GM23338 (cell line): ENCODE results near the gene AGRN. TPM values are rescaled to one million over a fixed set of nuclear protein-coding genes. Genes with fewer than 3 reads are reported as not detected.
A peak's percentile ranks its signal among the peaks of the same experiment; 100 is the strongest.

ENCODE experiments used
- ATAC-seq: fragments of 200-7000 bp; cut with Tn5 transposase; 3 replicates; pipeline ENCODE4 v1.9.1; 2020
- DNase-seq: peaks from one replicate; pipeline ENCODE4 v3.0.0-alpha.2; 2015; ENCODE audit warnings: low spot score
- H2AFZ ChIP-seq: fragments of 200-600 bp; sonication (generic); 2 replicates; pipeline ENCODE4 v1.8.0; 2016; ENCODE audit warnings: antibody characterized with exemption, mild to moderate bottlenecking, moderate library complexity
- H3F3A ChIP-seq: fragments of 200-600 bp; sonication (generic); replicated peaks from 2 replicates; pipeline ENCODE4 v1.8.0; 2017; ENCODE audit warnings: antibody characterized with exemption, mixed run types, low read depth
- H3K27ac ChIP-seq: fragments of 200-600 bp; sonication (generic); 2 replicates; pipeline ENCODE4 v1.6.1; 2016; ENCODE audit warnings: low read depth
- H3K27me3 ChIP-seq: fragments of 200-600 bp; sonication (generic); 2 replicates; pipeline ENCODE4 v1.8.0; 2016; ENCODE audit warnings: mild to moderate bottlenecking, mixed run types, moderate library complexity; ENCODE audit not compliant: insufficient read depth
- H3K36me3 ChIP-seq: fragments of 200-600 bp; sonication (generic); 2 replicates; pipeline ENCODE4 v1.8.0; 2016; ENCODE audit warnings: mild to moderate bottlenecking; ENCODE audit not compliant: insufficient read depth
- H3K4me1 ChIP-seq: fragments of 200-600 bp; sonication (generic); 2 replicates; pipeline ENCODE4 v1.8.0; 2016; ENCODE audit warnings: mild to moderate bottlenecking, moderate library complexity; ENCODE audit not compliant: insufficient read depth
- H3K4me2 ChIP-seq: fragments of 200-600 bp; sonication (generic); 2 replicates; pipeline ENCODE4 v1.7.1; 2017; ENCODE audit warnings: mixed run types
- H3K4me3 ChIP-seq: fragments of 200-600 bp; sonication (generic); 2 replicates; pipeline ENCODE4 v1.6.1; 2016; ENCODE audit warnings: mixed run types
- H3K79me2 ChIP-seq: fragments of 200-600 bp; sonication (generic); replicated peaks from 2 replicates; pipeline ENCODE4 v1.8.0; 2017; ENCODE audit warnings: mild to moderate bottlenecking; ENCODE audit not compliant: insufficient read depth
- H3K9me2 ChIP-seq: fragments of 200-600 bp; sonication (generic); 2 replicates; pipeline ENCODE4 v1.8.0; 2017; ENCODE audit not compliant: insufficient read depth
- H4K20me1 ChIP-seq: fragments of 200-600 bp; sonication (generic); replicated peaks from 2 replicates; pipeline ENCODE4 v1.8.0; 2017; ENCODE audit warnings: mild to moderate bottlenecking; ENCODE audit not compliant: insufficient read depth
- H3K27ac Mint-ChIP-seq: 2 replicates; pipeline ENCODE4 v1.8.0; 2020; ENCODE audit warnings: inconsistent platforms, mild to moderate bottlenecking, moderate library complexity, mixed read lengths
- H3K27me3 Mint-ChIP-seq: 3 replicates; pipeline ENCODE4 v1.8.0; 2022; ENCODE audit warnings: low read depth, mild to moderate bottlenecking, moderate library complexity, mixed read lengths, inconsistent platforms; ENCODE audit not compliant: insufficient read depth, poor library complexity
- H3K36me3 Mint-ChIP-seq: 3 replicates; pipeline ENCODE4 v1.8.0; 2021; ENCODE audit warnings: low read depth, mild to moderate bottlenecking, inconsistent platforms, moderate library complexity, mixed read lengths
- H3K4me1 Mint-ChIP-seq: 3 replicates; pipeline ENCODE4 v1.8.0; 2020; ENCODE audit warnings: mild to moderate bottlenecking, inconsistent platforms, mixed read lengths
- H3K4me3 Mint-ChIP-seq: 3 replicates; pipeline ENCODE4 v1.8.0; 2021; ENCODE audit warnings: moderate library complexity, mild to moderate bottlenecking, inconsistent platforms, mixed read lengths
- H3K9me3 Mint-ChIP-seq: 3 replicates; pipeline ENCODE4 v1.8.0; 2020; ENCODE audit warnings: moderate library complexity, mild to moderate bottlenecking, inconsistent platforms, mixed read lengths
- CREB1 ChIP-seq: fragments of 250-450 bp; sonication (Bioruptor Pico); IDR thresholded peaks from 2 replicates; pipeline ENCODE4 v1.5.0; 2020; ENCODE audit warnings: low read depth, mild to moderate bottlenecking, moderate library complexity
- EZH2 ChIP-seq: fragments of 200-600 bp; sonication (generic); IDR thresholded peaks from one replicate; pipeline ENCODE4 v1.8.0; 2017; ENCODE audit warnings: antibody characterized with exemption, mild to moderate bottlenecking, low read depth; ENCODE audit not compliant: unreplicated experiment
- EZH2phosphoT487 ChIP-seq: fragments of 200-600 bp; sonication (generic); IDR thresholded peaks from one replicate; pipeline ENCODE4 v1.8.1; 2018; ENCODE audit warnings: antibody characterized with exemption; ENCODE audit not compliant: unreplicated experiment
- JUNB ChIP-seq: IDR thresholded peaks from one replicate; pipeline ENCODE4 v1.6.1; 2016; ENCODE audit warnings: antibody characterized with exemption; ENCODE audit not compliant: unreplicated experiment
- NANOG ChIP-seq: IDR thresholded peaks from 2 replicates; pipeline ENCODE4 v1.6.1; 2016; ENCODE audit warnings: antibody characterized with exemption, borderline replicate concordance
- POLR2AphosphoS5 ChIP-seq: IDR thresholded peaks from 2 replicates; pipeline ENCODE4 v1.6.1; 2016; ENCODE audit warnings: antibody characterized with exemption, low read depth
- STAT1 ChIP-seq: IDR thresholded peaks from one replicate; pipeline ENCODE4 v1.6.1; 2016; ENCODE audit warnings: antibody characterized with exemption; ENCODE audit not compliant: unreplicated experiment
- ZNF114 ChIP-seq: fragments of 250-450 bp; sonication (Bioruptor Pico); IDR thresholded peaks from 2 replicates; pipeline ENCODE4 v1.5.0; 2020; ENCODE audit warnings: mild to moderate bottlenecking, moderate library complexity
- ZNF331 ChIP-seq: fragments of 250-450 bp; sonication (Bioruptor Pico); IDR thresholded peaks from 2 replicates; pipeline ENCODE4 v1.5.0; 2020; ENCODE audit warnings: low read depth, mild to moderate bottlenecking, moderate library complexity
- polyA plus RNA-seq: library from polyadenylated mRNA; unstranded; fragments of >200 nt; fragmentation: Nextera tagmentation; extraction: Ambion mirVana; gene quantifications from 2 replicates; pipeline ENCODE4 v1.2.1, GENCODE V29; 2016
- total RNA-seq: library from RNA; depleted of rRNA; stranded (reverse); fragments of >200 nt; shearing (Covaris generic); gene quantifications from 2 replicates; pipeline ENCODE4 v1.2.3, GENCODE V29; 2014
- TF ChIP-seq, protein P1 (sequence below), 2 experiments: fragments of 200-600 bp in 1 of 2; sonication (generic) in 1 of 2; conservative IDR thresholded peaks; 2 replicates each; pipeline versions ENCODE4 v1.5.1 to v1.6.1; 2016 to 2017; ENCODE audit warnings: antibody characterized with exemption in 2 of 2, low read depth in 2 of 2, mild to moderate bottlenecking in 2 of 2, moderate library complexity in 1 of 2
- TF ChIP-seq, protein P2 (sequence below): IDR thresholded peaks from 2 replicates; pipeline ENCODE4 v1.6.1; 2016; ENCODE audit warnings: antibody characterized with exemption
- TF ChIP-seq, protein P3 (sequence below): IDR thresholded peaks from one replicate; pipeline ENCODE4 v1.6.1; 2018; ENCODE audit warnings: antibody characterized with exemption; ENCODE audit not compliant: unreplicated experiment

AGRN gene
- total and polyA plus RNA-seq, 2 experiments from 2014 or later = 12.3 to 185 TPM

DNA sequence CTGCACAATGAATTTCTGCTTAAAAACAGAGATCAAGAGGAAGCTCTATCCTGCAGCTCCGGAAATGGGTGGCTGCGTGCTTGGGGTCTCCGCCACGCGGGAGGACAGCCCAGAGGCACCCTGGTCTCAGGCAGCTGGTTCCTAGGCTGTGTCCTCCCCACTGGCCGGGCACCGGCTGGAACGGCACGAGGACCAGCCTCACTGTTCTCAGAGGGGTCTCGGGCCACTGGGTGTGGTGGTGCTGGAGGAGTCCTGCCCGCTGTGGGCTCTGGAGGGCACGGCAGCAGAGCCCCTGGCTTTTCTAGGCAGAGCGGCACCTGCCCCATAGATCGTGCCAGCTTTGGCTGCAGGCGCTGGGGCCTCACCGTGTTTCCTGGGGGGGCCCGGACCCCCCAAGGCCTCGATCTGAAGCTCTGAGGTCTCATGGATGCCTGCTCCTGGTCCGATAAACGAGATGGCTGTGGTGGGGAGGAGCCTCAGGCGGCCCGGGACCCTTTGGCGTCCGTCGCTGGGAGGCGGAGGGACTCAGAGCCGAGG, 62.4 kb downstream of the AGRN start (continued):
- TF ChIP-seq EZH2phosphoT487 (no peak), POLR2AphosphoS5 (no peak), STAT1 (no peak), ZNF331 (CRISPR knock-in tag) (no peak), ZNF114 (CRISPR knock-in tag) (no peak), NANOG (no peak), CREB1 (no peak), JUNB (no peak)
- TF ChIP-seq, protein P1, sequence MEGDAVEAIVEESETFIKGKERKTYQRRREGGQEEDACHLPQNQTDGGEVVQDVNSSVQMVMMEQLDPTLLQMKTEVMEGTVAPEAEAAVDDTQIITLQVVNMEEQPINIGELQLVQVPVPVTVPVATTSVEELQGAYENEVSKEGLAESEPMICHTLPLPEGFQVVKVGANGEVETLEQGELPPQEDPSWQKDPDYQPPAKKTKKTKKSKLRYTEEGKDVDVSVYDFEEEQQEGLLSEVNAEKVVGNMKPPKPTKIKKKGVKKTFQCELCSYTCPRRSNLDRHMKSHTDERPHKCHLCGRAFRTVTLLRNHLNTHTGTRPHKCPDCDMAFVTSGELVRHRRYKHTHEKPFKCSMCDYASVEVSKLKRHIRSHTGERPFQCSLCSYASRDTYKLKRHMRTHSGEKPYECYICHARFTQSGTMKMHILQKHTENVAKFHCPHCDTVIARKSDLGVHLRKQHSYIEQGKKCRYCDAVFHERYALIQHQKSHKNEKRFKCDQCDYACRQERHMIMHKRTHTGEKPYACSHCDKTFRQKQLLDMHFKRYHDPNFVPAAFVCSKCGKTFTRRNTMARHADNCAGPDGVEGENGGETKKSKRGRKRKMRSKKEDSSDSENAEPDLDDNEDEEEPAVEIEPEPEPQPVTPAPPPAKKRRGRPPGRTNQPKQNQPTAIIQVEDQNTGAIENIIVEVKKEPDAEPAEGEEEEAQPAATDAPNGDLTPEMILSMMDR (conservative IDR thresholded peaks at IDR 0.05; ENCODE audit: low read depth in 2 of 2) = no peak
- TF ChIP-seq, protein P2, sequence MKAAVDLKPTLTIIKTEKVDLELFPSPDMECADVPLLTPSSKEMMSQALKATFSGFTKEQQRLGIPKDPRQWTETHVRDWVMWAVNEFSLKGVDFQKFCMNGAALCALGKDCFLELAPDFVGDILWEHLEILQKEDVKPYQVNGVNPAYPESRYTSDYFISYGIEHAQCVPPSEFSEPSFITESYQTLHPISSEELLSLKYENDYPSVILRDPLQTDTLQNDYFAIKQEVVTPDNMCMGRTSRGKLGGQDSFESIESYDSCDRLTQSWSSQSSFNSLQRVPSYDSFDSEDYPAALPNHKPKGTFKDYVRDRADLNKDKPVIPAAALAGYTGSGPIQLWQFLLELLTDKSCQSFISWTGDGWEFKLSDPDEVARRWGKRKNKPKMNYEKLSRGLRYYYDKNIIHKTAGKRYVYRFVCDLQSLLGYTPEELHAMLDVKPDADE = no peak
- TF ChIP-seq, protein P3, sequence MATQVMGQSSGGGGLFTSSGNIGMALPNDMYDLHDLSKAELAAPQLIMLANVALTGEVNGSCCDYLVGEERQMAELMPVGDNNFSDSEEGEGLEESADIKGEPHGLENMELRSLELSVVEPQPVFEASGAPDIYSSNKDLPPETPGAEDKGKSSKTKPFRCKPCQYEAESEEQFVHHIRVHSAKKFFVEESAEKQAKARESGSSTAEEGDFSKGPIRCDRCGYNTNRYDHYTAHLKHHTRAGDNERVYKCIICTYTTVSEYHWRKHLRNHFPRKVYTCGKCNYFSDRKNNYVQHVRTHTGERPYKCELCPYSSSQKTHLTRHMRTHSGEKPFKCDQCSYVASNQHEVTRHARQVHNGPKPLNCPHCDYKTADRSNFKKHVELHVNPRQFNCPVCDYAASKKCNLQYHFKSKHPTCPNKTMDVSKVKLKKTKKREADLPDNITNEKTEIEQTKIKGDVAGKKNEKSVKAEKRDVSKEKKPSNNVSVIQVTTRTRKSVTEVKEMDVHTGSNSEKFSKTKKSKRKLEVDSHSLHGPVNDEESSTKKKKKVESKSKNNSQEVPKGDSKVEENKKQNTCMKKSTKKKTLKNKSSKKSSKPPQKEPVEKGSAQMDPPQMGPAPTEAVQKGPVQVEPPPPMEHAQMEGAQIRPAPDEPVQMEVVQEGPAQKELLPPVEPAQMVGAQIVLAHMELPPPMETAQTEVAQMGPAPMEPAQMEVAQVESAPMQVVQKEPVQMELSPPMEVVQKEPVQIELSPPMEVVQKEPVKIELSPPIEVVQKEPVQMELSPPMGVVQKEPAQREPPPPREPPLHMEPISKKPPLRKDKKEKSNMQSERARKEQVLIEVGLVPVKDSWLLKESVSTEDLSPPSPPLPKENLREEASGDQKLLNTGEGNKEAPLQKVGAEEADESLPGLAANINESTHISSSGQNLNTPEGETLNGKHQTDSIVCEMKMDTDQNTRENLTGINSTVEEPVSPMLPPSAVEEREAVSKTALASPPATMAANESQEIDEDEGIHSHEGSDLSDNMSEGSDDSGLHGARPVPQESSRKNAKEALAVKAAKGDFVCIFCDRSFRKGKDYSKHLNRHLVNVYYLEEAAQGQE = no peak

DNA sequence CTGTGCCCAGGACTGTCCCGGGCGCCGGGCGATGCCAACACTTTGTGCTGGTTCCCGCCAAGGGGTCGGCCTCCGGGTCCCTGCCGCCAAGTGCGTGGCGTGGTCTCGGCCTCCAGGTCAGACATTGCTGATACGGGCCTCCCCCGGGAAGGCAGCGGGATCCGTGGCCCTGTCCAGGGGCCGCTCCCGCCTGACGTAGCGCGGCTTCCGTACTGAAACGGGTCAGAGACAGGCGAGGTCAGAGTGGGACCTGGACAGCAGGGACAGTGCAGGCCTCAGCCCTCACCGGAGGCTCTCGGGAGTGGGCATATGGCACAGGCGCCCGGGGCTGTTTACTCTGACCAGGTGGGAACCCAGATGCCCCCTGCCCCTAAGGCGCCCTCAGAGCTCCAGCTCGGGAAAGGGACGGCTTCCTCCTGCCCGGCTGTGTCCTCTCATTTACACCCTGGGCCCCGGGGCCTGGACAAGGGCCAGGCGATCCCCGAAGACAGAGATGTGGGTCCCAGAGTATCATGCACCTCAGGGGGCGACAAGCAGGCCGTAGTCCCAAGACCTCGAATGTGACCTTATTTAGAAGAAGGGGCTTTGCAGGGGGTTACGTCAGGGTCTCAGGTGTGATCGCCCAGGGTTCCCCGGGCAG, 63.0 kb downstream of the AGRN start:
- DNase-seq = peak; percentile 0
- Mint-ChIP-seq H3K4me3 (no peak overlapping the region), H3K27ac (no peak overlapping the region), H3K36me3 (no peaks in the 10 kb centered on the region), H3K27me3 (peaks cover 9% of the 10 kb centered on the region), H3K4me1 (no peaks in the 10 kb centered on the region), H3K9me3 (no peaks in the 10 kb centered on the region)
- Histone ChIP-seq H3K4me3 (no peak overlapping the region), H3K9me2 (no peaks in the 10 kb centered on the region), H3K4me2 (no peak overlapping the region), H2AFZ (no peak overlapping the region), H3F3A (no peaks in the 10 kb centered on the region), H3K36me3 (no peaks in the 10 kb centered on the region), H3K27me3 (no peaks in the 10 kb centered on the region), H4K20me1 (no peaks in the 10 kb centered on the region), H3K4me1 (no peaks in the 10 kb centered on the region; the same call in 1 of the 2 replicates), H3K79me2 (no peaks in the 10 kb centered on the region), H3K27ac (no peak overlapping the region)
- no peak for ATAC-seq
- TF ChIP-seq ZNF331 (CRISPR knock-in tag) (no peak), NANOG (no peak), ZNF114 (CRISPR knock-in tag) (no peak), POLR2AphosphoS5 (no peak), EZH2 (no peak), STAT1 (no peak), EZH2phosphoT487 (no peak), CREB1 (no peak)
- TF ChIP-seq, protein P3 = no peak
- TF ChIP-seq, protein P2 = no peak
